HG02642 (cell line): Measurements from ENCODE around the gene CPSF7.
A peak's percentile ranks its signal among the peaks of the same experiment; 100 is the strongest.

Experiments used
- ATAC-seq: cut with Tn5 transposase; IDR thresholded peaks from one replicate; pipeline ENCODE4 v1.9.1; 2021; ENCODE audit warnings: mild to moderate bottlenecking; ENCODE audit not compliant: unreplicated experiment, poor library complexity

CPSF7 gene

GRCh38 chr11:61359516-61359915 is 70.3 kb downstream of the CPSF7 start:
- ATAC-seq: no peak

- ATAC-seq: no peak
Observed at GRCh38 chr11:61358566-61358965, 71.2 kb downstream of the CPSF7 start.

- ATAC-seq: no peak
Observed at GRCh38 chr11:61357894-61358239, 71.9 kb downstream of the CPSF7 start.

- ATAC-seq: peak; percentile 43
Observed at GRCh38 chr11:61357233-61357893, 72.4 kb downstream of the CPSF7 start.

GRCh38 chr11:61356706-61357105 is 73.1 kb downstream of the CPSF7 start:
- no peak for ATAC-seq

- ATAC-seq: no peak
Observed at GRCh38 chr11:61354208-61354607, 75.6 kb downstream of the CPSF7 start.

- no peak for ATAC-seq
Observed at GRCh38 chr11:61353131-61354067, 76.4 kb downstream of the CPSF7 start.
